GM19239 (cell line): ENCODE results near the gene SMPDL3A.

Source experiments
- DNase-seq: peaks from one replicate; pipeline ENCODE4 v3.0.0; 2011; ENCODE audit warnings: low spot score; ENCODE audit not compliant: insufficient read length
- FAIRE-seq: peaks from 2 replicates; lab custom pipeline; 2011; peaks lifted over from hg19 to GRCh38; lab: Jason Lieb, UNC

The SMPDL3A gene

GRCh38 chr6:122839472-122839871, 50.4 kb downstream of the SMPDL3A start:
- FAIRE-seq (peak; percentile 91), DNase-seq (peak; percentile 57)

GRCh38 chr6:122839906-122840305, 50.8 kb downstream of the SMPDL3A start:
- DNase-seq (no peak), FAIRE-seq (no peak)

DNA sequence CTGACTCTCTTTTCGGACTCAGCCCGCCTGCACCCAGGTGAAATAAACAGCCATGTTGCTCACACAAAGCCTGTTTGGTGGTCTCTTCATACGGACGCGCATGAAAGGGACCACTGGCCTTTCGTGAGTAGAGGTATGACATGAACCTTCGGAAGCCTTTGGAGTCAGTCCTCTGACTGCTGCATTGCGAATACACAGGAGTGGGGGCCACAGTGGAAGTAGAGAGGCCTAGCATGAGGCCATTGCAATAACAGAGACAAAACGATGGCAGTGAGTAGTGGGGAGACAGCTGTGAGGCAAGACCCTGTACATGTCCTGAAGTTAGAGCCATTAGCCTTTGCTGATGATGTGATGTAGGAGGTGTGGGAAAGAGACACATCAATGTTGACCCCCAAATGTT, 56.4 kb downstream of the SMPDL3A start:
- DNase-seq (no peak), FAIRE-seq (no peak)

DNA sequence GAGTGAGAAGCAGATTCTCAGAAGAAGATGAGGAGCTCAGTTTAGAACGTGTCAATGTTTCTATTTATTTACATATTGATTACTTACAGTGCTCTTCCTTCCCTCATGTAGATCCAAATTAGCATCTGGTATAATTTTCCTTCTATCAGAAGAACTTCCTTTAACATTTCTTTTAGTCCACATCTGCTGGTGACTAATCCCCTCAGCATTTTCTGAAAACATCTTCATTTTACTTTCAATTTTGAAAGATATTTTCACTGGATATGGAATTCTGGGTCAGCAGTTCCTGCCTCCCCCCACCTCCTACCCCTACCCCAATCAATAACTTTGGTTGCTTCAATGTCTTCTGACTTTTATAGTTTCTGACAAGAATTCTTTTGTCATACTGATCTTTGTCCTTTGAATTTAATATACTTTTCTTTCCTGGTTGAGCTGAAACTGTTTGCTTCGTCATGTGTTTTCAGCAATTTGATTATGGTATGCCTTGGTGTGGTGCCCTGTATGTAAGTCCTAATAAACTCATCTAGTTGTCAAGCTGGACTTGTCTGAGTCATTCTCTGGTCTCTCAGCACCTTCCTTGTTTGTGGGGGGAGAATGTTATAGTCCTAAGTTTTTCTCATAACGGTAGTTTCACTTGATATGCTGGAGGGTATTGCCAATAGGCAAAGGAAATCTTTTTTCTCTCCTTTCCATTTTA, 57.0 kb downstream of the SMPDL3A start:
- DNase-seq (no peak), FAIRE-seq (no peak)

DNA sequence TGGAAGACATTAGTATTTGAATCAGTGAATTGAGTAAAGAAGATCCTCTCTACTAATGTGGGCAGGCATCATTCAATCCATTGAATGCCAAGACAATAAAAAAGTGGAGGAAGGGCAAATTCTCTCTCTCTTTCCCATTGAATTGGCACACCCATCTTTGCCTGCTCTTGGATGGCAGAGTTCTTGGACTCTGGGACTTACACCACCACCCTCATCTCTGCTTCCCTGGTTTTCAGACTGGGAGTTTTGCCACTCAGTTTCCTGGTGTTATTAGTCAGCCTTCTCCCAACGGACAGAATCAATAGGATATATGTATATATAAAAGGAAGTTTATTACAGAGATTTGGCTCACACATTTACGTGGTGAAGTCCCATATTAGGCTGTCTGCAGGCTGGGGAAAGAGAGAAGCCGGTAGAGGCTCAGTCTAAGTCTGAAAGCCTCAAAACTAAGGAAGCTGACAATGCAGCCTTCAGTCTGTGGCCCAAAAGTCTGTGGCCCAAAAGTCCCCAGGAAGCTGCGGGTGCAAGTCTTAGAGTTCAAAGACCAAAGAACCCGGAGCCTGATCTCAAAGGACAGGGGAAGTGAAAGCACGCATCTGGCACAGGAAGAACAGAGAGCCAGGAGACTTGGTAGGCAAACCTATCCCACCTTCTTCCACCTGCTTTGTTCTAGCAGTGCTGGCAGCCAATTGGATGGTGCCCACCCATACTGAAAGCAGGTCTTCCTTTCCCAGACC, 64.4 kb downstream of the SMPDL3A start:
- DNase-seq (no peak), FAIRE-seq (no peak)
